ENCODE results near the gene E2F4.

Gene E2F4

GRCh38 chr16:67162506-67163163 is 29.3 kb upstream of the E2F4 start:
- in situ Hi-C loops (cut with HindIII; ENCODE audit: low pct_unique_long_range_greater_than_20kb, low sequenced_read_pairs), result no loop called here
- DNase-seq (ENCODE audit: low read depth in 1 of 2, low spot score in 1 of 2), result peak in 1 of 2 experiments; percentile 58
- no peak for TF ChIP-seq JUND (IDR thresholded peaks at IDR 0.05; ENCODE audit: low read depth)

GRCh38 chr16:67163164-67163998 is 28.6 kb upstream of the E2F4 start:
- TF ChIP-seq JUND (IDR thresholded peaks at IDR 0.05; ENCODE audit: low read depth), result no peak
- no peak for DNase-seq (ENCODE audit: low read depth in 1 of 2, low spot score in 1 of 2)
- in situ Hi-C loops (cut with HindIII; ENCODE audit: low pct_unique_long_range_greater_than_20kb, low sequenced_read_pairs), result no loop called here

GRCh38 chr16:67163999-67164558 is 27.9 kb upstream of the E2F4 start:
- TF ChIP-seq JUND (IDR thresholded peaks at IDR 0.05; ENCODE audit: low read depth), result no peak
- in situ Hi-C loops (cut with HindIII; ENCODE audit: low pct_unique_long_range_greater_than_20kb, low sequenced_read_pairs), result no loop called here
- no peak for DNase-seq (ENCODE audit: low read depth in 1 of 2, low spot score in 1 of 2)

- TF ChIP-seq JUND (IDR thresholded peaks at IDR 0.05; ENCODE audit: low read depth), result no peak
- in situ Hi-C loops (cut with HindIII; ENCODE audit: low pct_unique_long_range_greater_than_20kb, low sequenced_read_pairs), result no loop called here
- DNase-seq (ENCODE audit: low read depth in 1 of 2, low spot score in 1 of 2), result no peak
These were observed 27.3 kb upstream of the E2F4 start, which contains the start of gene HSF4 for GRCh38 chr16:67164599-67165061. Gene HSF4 (plus strand): TSS chr16:67164745. CDS start chr16:67164812, 67 bp downstream.

GRCh38 chr16:67165121-67166078 is 26.6 kb upstream of the E2F4 start:
- no peak for TF ChIP-seq JUND (IDR thresholded peaks at IDR 0.05; ENCODE audit: low read depth)
- no peak for DNase-seq (ENCODE audit: low read depth in 1 of 2, low spot score in 1 of 2)
- in situ Hi-C loops (cut with HindIII; ENCODE audit: low pct_unique_long_range_greater_than_20kb, low sequenced_read_pairs), result no loop called here

- in situ Hi-C loops (cut with HindIII; ENCODE audit: low pct_unique_long_range_greater_than_20kb, low sequenced_read_pairs), result no loop called here
- no peak for DNase-seq (ENCODE audit: low read depth in 1 of 2, low spot score in 1 of 2)
- no peak for TF ChIP-seq JUND (IDR thresholded peaks at IDR 0.05; ENCODE audit: low read depth)
These were observed 25.8 kb upstream of the E2F4 start for GRCh38 chr16:67166110-67166547.

GRCh38 chr16:67166598-67167168 is 25.3 kb upstream of the E2F4 start:
- no peak for TF ChIP-seq JUND (IDR thresholded peaks at IDR 0.05; ENCODE audit: low read depth)
- in situ Hi-C loops (cut with HindIII; ENCODE audit: low pct_unique_long_range_greater_than_20kb, low sequenced_read_pairs), result no loop called here

GRCh38 chr16:67167588-67167987 is 24.4 kb upstream of the E2F4 start:
- DNase-seq (ENCODE audit: low read depth in 1 of 2, low spot score in 1 of 2), result no peak
- in situ Hi-C loops (cut with HindIII; ENCODE audit: low pct_unique_long_range_greater_than_20kb, low sequenced_read_pairs), result no loop called here
- TF ChIP-seq JUND (IDR thresholded peaks at IDR 0.05; ENCODE audit: low read depth), result no peak

More at GRCh38 chr16:67166598-67167168, 25.3 kb upstream of the E2F4 start:
- DNase-seq (ENCODE audit: low read depth in 1 of 2, low spot score in 1 of 2), result no peak

- in situ Hi-C loops (cut with HindIII; ENCODE audit: low pct_unique_long_range_greater_than_20kb, low sequenced_read_pairs), result no loop called here
- no peak for TF ChIP-seq JUND (IDR thresholded peaks at IDR 0.05; ENCODE audit: low read depth)
- DNase-seq (ENCODE audit: low read depth in 1 of 2, low spot score in 1 of 2), result no peak
These were observed 22.9 kb upstream of the E2F4 start for GRCh38 chr16:67169011-67169451.

GRCh38 chr16:67169642-67170167 is 22.2 kb upstream of the E2F4 start:
- no peak for DNase-seq (ENCODE audit: low read depth in 1 of 2, low spot score in 1 of 2)
- no peak for TF ChIP-seq JUND (IDR thresholded peaks at IDR 0.05; ENCODE audit: low read depth)
- in situ Hi-C loops (cut with HindIII; ENCODE audit: low pct_unique_long_range_greater_than_20kb, low sequenced_read_pairs), result no loop called here

GRCh38 chr16:67170168-67170948 is 21.6 kb upstream of the E2F4 start, which contains the start of gene NOL3:
Gene NOL3 (plus strand): TSS chr16:67170538.
- DNase-seq (ENCODE audit: low read depth in 1 of 2, low spot score in 1 of 2), result peak; percentile 75 to 94
- TF ChIP-seq JUND (IDR thresholded peaks at IDR 0.05; ENCODE audit: low read depth), result no peak
- in situ Hi-C loops (cut with HindIII; ENCODE audit: low pct_unique_long_range_greater_than_20kb, low sequenced_read_pairs), result no loop called here
